ENCODE measurements around the gene CLEC5A. TPM values are rescaled to one million over a fixed set of nuclear protein-coding genes. Genes with fewer than 3 reads are reported as not detected.

The CLEC5A gene
- total RNA-seq, 1 experiment from 2014 or later: not detected

- H3K79me1 ChIP-seq (ENCODE audit: insufficient read depth, low read depth, low read length, poor library complexity, severe bottlenecking): no peaks in the 10 kb centered on the region
- H4K20me1 ChIP-seq (ENCODE audit: control insufficient read depth, insufficient read depth, insufficient read length): no peaks in the 10 kb centered on the region
- H3K4ac ChIP-seq (ENCODE audit: low read depth, low read length): no peak overlapping the region
- Mint-ChIP-seq H3K36me3 (ENCODE audit: insufficient read depth in 1 of 3, low read depth in 3 of 3) (no peaks in the 10 kb centered on the region; a peak in 1 of 7 replicates), H3K27me3 (ENCODE audit: low read depth) (peaks cover 14% of the 10 kb centered on the region; the same call in 1 of the 2 replicates), H3K9me3 (no peaks in the 10 kb centered on the region; a peak in 1 of 5 replicates), H3K4me1 (peaks cover 8 to 14% of the 10 kb centered on the region in 2 experiments), H3K4me3 (no peak overlapping the region), H3K27ac (no peak overlapping the region)
- DNase-seq: no peak
- H2AFZ ChIP-seq (ENCODE audit: low read length): no peak overlapping the region
- H2AK5ac ChIP-seq (ENCODE audit: insufficient read length, low read length): no peak overlapping the region
- TF ChIP-seq CTCF (conservative IDR thresholded peaks at IDR 0.05): peak; percentile 70
- no peaks in the 10 kb centered on the region for H3K79me2 ChIP-seq (ENCODE audit: insufficient read depth, low read length)
- H3K23ac ChIP-seq (ENCODE audit: insufficient read length, low read depth, low read length): no peak overlapping the region
- H4K91ac ChIP-seq (ENCODE audit: insufficient read length, low read depth, low read length): no peak overlapping the region
- H3K9ac ChIP-seq (ENCODE audit: extremely low read depth, insufficient read length, low read length): no peak overlapping the region
- H3K23me2 ChIP-seq (ENCODE audit: insufficient read length, low read depth, low read length, poor library complexity, severe bottlenecking): no peaks in the 10 kb centered on the region
- H2BK5ac ChIP-seq (ENCODE audit: insufficient read length, low read length): no peak overlapping the region
- no peak overlapping the region for H3K14ac ChIP-seq (ENCODE audit: insufficient read depth, low read length)
- no peak overlapping the region for H2BK15ac ChIP-seq (ENCODE audit: low read depth, low read length)
- no peaks in the 10 kb centered on the region for H3K4me1 ChIP-seq (ENCODE audit: insufficient read depth, low read length)
- H3K9me3 ChIP-seq (ENCODE audit: control insufficient read depth, low read depth, low read length): peaks cover 6% of the 10 kb centered on the region
- H2BK120ac ChIP-seq (ENCODE audit: low read depth, low read length, poor library complexity, severe bottlenecking): no peak overlapping the region
- no peak overlapping the region for H3K27ac ChIP-seq (ENCODE audit: insufficient read length, low read depth, low read length)
- no peak overlapping the region for H4K5ac ChIP-seq (ENCODE audit: insufficient read length, low read depth, low read length)
- no peak overlapping the region for H3K18ac ChIP-seq (ENCODE audit: insufficient read length, low read depth, low read length)
- H3K27me3 ChIP-seq (ENCODE audit: insufficient read depth, low read length): no peaks in the 10 kb centered on the region
- no CpG with 5 or more reads among the region's 2 CpGs for WGBS (ENCODE audit: extremely low coverage, insufficient read length, low lambda C conversion rate)
- no peak overlapping the region for H4K8ac ChIP-seq (replicated peaks; ENCODE audit: insufficient read length, low read depth, low read length)
- no peak overlapping the region for H2BK20ac ChIP-seq (ENCODE audit: low read depth, low read length, poor library complexity, severe bottlenecking)
- H3K56ac ChIP-seq (ENCODE audit: insufficient read length, low read depth, low read length): no peak overlapping the region
- H3K4me2 ChIP-seq (ENCODE audit: insufficient read depth, insufficient read length, low read length): no peak overlapping the region
- H2BK12ac ChIP-seq (ENCODE audit: insufficient read length, low read depth, low read length): no peak overlapping the region
- H3T11ph ChIP-seq (ENCODE audit: low read length): no peak overlapping the region
Measured at GRCh38 chr7:141974831-141975230, 28.1 kb upstream of the CLEC5A start.
